HG03342 (cell line): ENCODE measurements around the gene IFNA7.
"Not testable (repeated sequence)": the region's sequence is repeated elsewhere in the genome, so short reads cannot be mapped to it uniquely, and the experiment has no call there.

Experiments
- ATAC-seq: cut with Tn5 transposase; IDR thresholded peaks from one replicate; pipeline ENCODE4 v1.9.1; 2021; ENCODE audit warnings: mild to moderate bottlenecking, moderate library complexity; ENCODE audit not compliant: unreplicated experiment

IFNA7 gene

GRCh38 chr9:21182810-21183736 is 18.9 kb downstream of the IFNA7 start:
- peak; percentile 95 for ATAC-seq

GRCh38 chr9:21174671-21175070 is 27.3 kb downstream of the IFNA7 start:
- ATAC-seq = no peak

- no peak for ATAC-seq
Measured at GRCh38 chr9:21172156-21172555, 29.8 kb downstream of the IFNA7 start.

- ATAC-seq = no peak
Measured at GRCh38 chr9:21171351-21171750, 30.7 kb downstream of the IFNA7 start.

- ATAC-seq = not testable (repeated sequence)
Measured at GRCh38 chr9:21166560-21166959, 35.4 kb downstream of the IFNA7 start, which contains the start of gene IFNA21. IFNA21 (minus strand) TSS chr9:21166660; CDS start chr9:21166612, 48 bp downstream.

DNA sequence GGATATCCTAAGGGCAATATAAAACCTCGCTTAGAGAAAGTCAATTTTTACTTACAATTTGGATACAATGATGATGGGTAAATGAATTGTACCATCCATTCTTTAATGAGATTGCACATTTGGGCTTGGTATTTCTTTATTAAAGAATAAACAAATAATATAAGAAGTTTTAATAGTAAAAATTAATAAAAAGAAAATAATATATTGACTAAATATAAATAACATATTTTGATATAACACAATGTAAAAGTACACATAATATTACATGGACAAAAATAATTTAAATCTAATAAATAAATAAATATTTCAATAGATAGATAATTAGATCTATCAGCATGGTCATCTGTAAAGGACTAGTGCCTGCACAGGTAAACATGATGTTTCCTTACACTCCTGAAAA is 36.5 kb downstream of the IFNA7 start:
- no peak for ATAC-seq

- peak; percentile 95 for ATAC-seq
Measured at GRCh38 chr9:21160178-21160577, 41.8 kb downstream of the IFNA7 start.

- no peak for ATAC-seq
Measured at GRCh38 chr9:21155501-21155900, 46.5 kb downstream of the IFNA7 start.

GRCh38 chr9:21154018-21154608 is 47.9 kb downstream of the IFNA7 start:
- peak; percentile 78 for ATAC-seq

DNA sequence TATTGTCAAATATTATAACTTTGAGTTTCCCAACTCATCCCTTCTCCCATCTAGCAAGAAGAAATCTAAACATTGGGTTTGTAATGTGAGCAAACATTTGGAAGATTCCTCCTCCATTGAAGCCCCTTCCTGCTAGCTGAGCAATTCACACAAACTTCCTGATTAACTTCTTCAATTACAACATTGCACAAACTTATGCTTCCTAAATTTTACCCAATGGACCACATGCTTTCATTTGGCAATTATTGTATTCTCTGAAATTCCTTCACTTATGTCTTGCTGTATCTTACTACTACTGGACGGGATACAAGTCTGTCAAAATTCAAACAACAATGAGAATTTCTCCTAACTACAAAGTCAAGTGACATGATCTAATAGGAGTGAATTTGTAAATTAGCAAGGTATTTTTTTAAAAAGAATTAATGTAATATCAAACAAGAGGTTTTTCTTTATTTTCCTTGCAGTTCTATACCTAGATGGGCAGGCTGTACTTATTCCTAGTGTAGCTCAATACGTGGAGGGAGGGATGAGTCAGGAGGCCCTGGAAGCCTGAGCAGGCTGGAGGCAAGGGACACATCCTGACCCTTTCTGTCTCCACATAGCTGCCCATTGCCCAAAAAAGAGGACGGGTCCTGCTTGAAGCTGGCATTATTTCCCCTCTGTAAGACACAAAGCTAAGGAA is 48.5 kb downstream of the IFNA7 start:
- peak; percentile 21 for ATAC-seq
